DOHH2 (cell line): ENCODE results near the gene RPH3AL.

Experiments used
- H3F3A ChIP-seq: fragments of 200-600 bp; sonication (generic), shearing (Covaris generic); 2 replicates; pipeline ENCODE4 v1.6.0; 2016; ENCODE audit warnings: antibody characterized with exemption, mild to moderate bottlenecking; ENCODE audit not compliant: control insufficient read depth, insufficient read depth
- H3K27ac ChIP-seq: fragments of 200-600 bp; sonication (generic); 2 replicates; pipeline ENCODE4 v1.5.1; 2014; ENCODE audit warnings: low read depth, mild to moderate bottlenecking, low read length, moderate library complexity
- H3K27me3 ChIP-seq: fragments of 200-600 bp; sonication (generic); 2 replicates; pipeline ENCODE4 v1.6.1; 2014; ENCODE audit warnings: mild to moderate bottlenecking, low read length, mixed read lengths; ENCODE audit not compliant: control insufficient read depth
- H3K36me3 ChIP-seq: fragments of 200-600 bp; sonication (generic); 2 replicates; pipeline ENCODE4 v1.6.1; 2014; ENCODE audit warnings: mild to moderate bottlenecking, low read length, moderate library complexity, mixed read lengths; ENCODE audit not compliant: control insufficient read depth
- H3K4me1 ChIP-seq: fragments of 200-600 bp; sonication (generic); 2 replicates; pipeline ENCODE4 v1.6.1; 2014; ENCODE audit warnings: mild to moderate bottlenecking, low read length, mixed read lengths; ENCODE audit not compliant: control insufficient read depth
- H3K4me2 ChIP-seq: fragments of 200-600 bp; sonication (generic); 2 replicates; pipeline ENCODE4 v1.6.0; 2014; ENCODE audit warnings: mild to moderate bottlenecking, low read length, moderate library complexity
- H3K4me3 ChIP-seq: fragments of 200-600 bp; sonication (generic); 2 replicates; pipeline ENCODE4 v1.5.1; 2014; ENCODE audit warnings: mild to moderate bottlenecking, low read length, mixed read lengths
- H3K79me2 ChIP-seq: fragments of 200-600 bp; sonication (generic); 2 replicates; pipeline ENCODE4 v1.6.1; 2014; ENCODE audit warnings: mild to moderate bottlenecking, low read length, mixed read lengths; ENCODE audit not compliant: control insufficient read depth
- H3K9me2 ChIP-seq: fragments of 200-600 bp; sonication (generic); replicated peaks from 2 replicates; pipeline ENCODE4 v1.6.1; 2014; ENCODE audit warnings: mild to moderate bottlenecking, low read length, mixed read lengths; ENCODE audit not compliant: control insufficient read depth
- H3K9me3 ChIP-seq: fragments of 200-600 bp; sonication (generic); 2 replicates; pipeline ENCODE4 v1.6.1; 2014; ENCODE audit warnings: antibody characterized with exemption, low read length, mixed read lengths; ENCODE audit not compliant: control insufficient read depth, insufficient read depth
- H4K20me1 ChIP-seq: fragments of 200-600 bp; sonication (generic); 2 replicates; pipeline ENCODE4 v1.6.0; 2014; ENCODE audit warnings: low read depth, mild to moderate bottlenecking, antibody characterized with exemption, low read length, moderate library complexity; ENCODE audit not compliant: control insufficient read depth, insufficient read depth
- CTCF ChIP-seq: fragments of 200-600 bp; sonication (generic); IDR thresholded peaks from one replicate; pipeline ENCODE4 v1.5.1; 2014; ENCODE audit warnings: antibody characterized with exemption, mild to moderate bottlenecking, low read depth, low read length; ENCODE audit not compliant: poor library complexity, severe bottlenecking
- EZH2phosphoT487 ChIP-seq: fragments of 200-600 bp; sonication (generic); IDR thresholded peaks from 2 replicates; pipeline ENCODE4 v1.6.1; 2017; ENCODE audit warnings: borderline replicate concordance, mild to moderate bottlenecking, antibody characterized with exemption, low read length, moderate library complexity, mixed read lengths

The RPH3AL gene

GRCh38 chr17:305090-305976 lies 47.3 kb downstream of the RPH3AL start:
- no peaks in the 10 kb centered on the region for H3F3A ChIP-seq
- no peaks in the 10 kb centered on the region for H4K20me1 ChIP-seq
- H3K79me2 ChIP-seq: no peaks in the 10 kb centered on the region
- no peaks in the 10 kb centered on the region for H3K27me3 ChIP-seq
- H3K4me2 ChIP-seq: no peak overlapping the region
- TF ChIP-seq CTCF (no peak), EZH2phosphoT487 (no peak)
- peaks cover 3% of the 10 kb centered on the region; the same call in 1 of the 2 replicates for H3K9me3 ChIP-seq
- no peaks in the 10 kb centered on the region for H3K36me3 ChIP-seq
- H3K4me1 ChIP-seq: no peaks in the 10 kb centered on the region
- H3K4me3 ChIP-seq: no peak overlapping the region
- no peak overlapping the region for H3K27ac ChIP-seq
- H3K9me2 ChIP-seq: no peaks in the 10 kb centered on the region

DNA sequence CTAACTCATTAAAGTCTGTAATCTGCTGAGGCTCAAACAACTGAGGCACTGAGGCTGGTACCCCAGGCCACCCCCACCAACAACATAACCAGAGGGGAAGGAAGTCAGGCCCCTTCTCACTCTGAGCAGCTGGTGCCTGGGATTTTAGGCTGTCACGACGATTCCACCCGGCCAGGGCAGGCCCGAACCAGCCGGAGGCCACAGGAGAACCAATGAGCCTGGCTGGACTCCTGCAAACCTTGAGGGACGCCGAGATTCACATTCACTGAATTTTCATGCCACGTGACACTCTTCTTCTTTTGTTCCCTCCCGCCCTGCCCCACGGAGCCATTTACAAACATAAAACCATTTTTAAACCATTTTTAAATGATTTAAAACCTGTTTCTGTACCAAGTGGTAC lies 48.1 kb downstream of the RPH3AL start:
- H3K36me3 ChIP-seq: no peaks in the 10 kb centered on the region
- H3K4me2 ChIP-seq: no peak overlapping the region
- no peaks in the 10 kb centered on the region for H3K79me2 ChIP-seq
- no peaks in the 10 kb centered on the region for H3K9me3 ChIP-seq
- H3K27ac ChIP-seq: no peak overlapping the region
- no peaks in the 10 kb centered on the region for H3K27me3 ChIP-seq
- H3K9me2 ChIP-seq: no peaks in the 10 kb centered on the region
- no peaks in the 10 kb centered on the region for H4K20me1 ChIP-seq
- no peaks in the 10 kb centered on the region for H3F3A ChIP-seq
- TF ChIP-seq CTCF (no peak), EZH2phosphoT487 (no peak)
- H3K4me1 ChIP-seq: no peaks in the 10 kb centered on the region
- no peak overlapping the region for H3K4me3 ChIP-seq

DNA sequence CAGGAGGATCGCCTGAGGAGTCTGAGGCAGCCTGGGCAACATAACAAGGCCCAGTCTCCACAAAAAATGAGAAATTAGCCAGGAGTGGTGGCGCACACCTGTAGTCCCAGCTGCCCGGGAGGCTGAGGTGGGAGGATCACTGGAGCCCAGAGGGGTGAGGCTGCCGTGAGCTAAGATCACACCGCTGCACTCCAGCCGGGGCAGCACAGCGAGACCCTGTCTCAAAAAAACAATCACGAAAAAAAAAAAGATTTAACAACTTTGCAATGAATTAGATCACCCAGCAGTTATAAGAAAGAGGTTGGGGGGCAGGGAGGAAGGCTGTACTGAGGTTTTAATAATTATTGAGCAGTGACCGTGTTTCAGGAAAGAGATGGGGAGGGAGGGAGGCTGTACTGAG lies 49.4 kb downstream of the RPH3AL start:
- Histone ChIP-seq H3K4me1 (no peaks in the 10 kb centered on the region), H3K36me3 (no peaks in the 10 kb centered on the region), H3K27me3 (no peaks in the 10 kb centered on the region), H3K4me2 (no peak overlapping the region), H3K9me2 (no peaks in the 10 kb centered on the region), H4K20me1 (no peaks in the 10 kb centered on the region), H3K27ac (no peak overlapping the region), H3K9me3 (no peaks in the 10 kb centered on the region), H3K4me3 (no peak overlapping the region), H3F3A (no peaks in the 10 kb centered on the region), H3K79me2 (no peaks in the 10 kb centered on the region)
- TF ChIP-seq EZH2phosphoT487 (no peak), CTCF (no peak)
